Measurements from ENCODE around the gene NOC2L. TPM values are rescaled to one million over a fixed set of nuclear protein-coding genes. Genes with fewer than 3 reads are reported as not detected.

NOC2L gene
- total and polyA plus RNA-seq, 12 donors: 38.3 to 64.8 (median 43.5) TPM

- WGBS, 2 donors: 90 to 91% methylated on average over 29 of the region's 29 CpGs
- peaks cover 3 to 38% (median 23%) of the 10 kb centered on the region in 9 donors for H3K4me1 ChIP-seq
- peak overlapping the region in 2 of 10 donors; percentile 77 to 87 for H3K27ac ChIP-seq
- no peak for TF ChIP-seq CTCF (IDR thresholded peaks at IDR 0.05)
- ATAC-seq (no peak), DNase-seq (no peak)
- H3K9me3 ChIP-seq: no peaks in the 10 kb centered on the region
- intact Hi-C loops (cut with DNase I): no loop called here
- H3K4me3 ChIP-seq: no peak overlapping the region
- peaks cover 11 to 29% (median 26%) of the 10 kb centered on the region in 7 donors for H3K27me3 ChIP-seq
- H3K36me3 ChIP-seq: peaks cover 0 to 67% (median 45%) of the 10 kb centered on the region in 9 donors
Measured at GRCh38 chr1:945688-946556, 13.1 kb downstream of the NOC2L start.

GRCh38 chr1:944341-945325 lies 14.4 kb downstream of the NOC2L start:
- H3K27ac ChIP-seq: peak overlapping the region in 7 of 10 donors; percentile 40 to 87 (median 74)
- no peak overlapping the region for H3K4me3 ChIP-seq

GRCh38 chr1:943545-944340 lies 15.3 kb downstream of the NOC2L start:
- Histone ChIP-seq H3K4me1 (peaks cover 3 to 55% (median 33%) of the 10 kb centered on the region in 9 donors), H3K27me3 (peaks cover 11 to 49% (median 43%) of the 10 kb centered on the region in 7 donors), H3K9me3 (no peaks in the 10 kb centered on the region), H3K27ac (peak overlapping the region in 9 of 10 donors; percentile 35 to 87 (median 74)), H3K36me3 (peaks cover 0 to 45% (median 31%) of the 10 kb centered on the region in 9 donors), H3K4me3 (peak overlapping the region in 2 of 10 donors; percentile 7 to 26)
- WGBS, 2 donors: 74 to 78% methylated on average over 27 of the region's 27 CpGs
- ATAC-seq (peak in 1 of 8 donors; percentile 6), DNase-seq (no peak)
- intact Hi-C loops (cut with DNase I): no loop called here
- no peak for TF ChIP-seq CTCF (IDR thresholded peaks at IDR 0.05)

More at GRCh38 chr1:944341-945325, 14.4 kb downstream of the NOC2L start:
- 60 to 67% methylated on average over 28 of the region's 28 CpGs for WGBS, 2 donors
- intact Hi-C loops (cut with DNase I): no loop called here
- TF ChIP-seq CTCF (IDR thresholded peaks at IDR 0.05): no peak
- peak in 1 of 2 donors; percentile 53 for DNase-seq
- peaks cover 3 to 49% (median 33%) of the 10 kb centered on the region in 9 donors for H3K4me1 ChIP-seq
- H3K9me3 ChIP-seq: no peaks in the 10 kb centered on the region
- H3K36me3 ChIP-seq: peaks cover 0 to 54% (median 37%) of the 10 kb centered on the region in 9 donors
- peaks cover 11 to 40% (median 36%) of the 10 kb centered on the region in 7 donors for H3K27me3 ChIP-seq
- ATAC-seq: peak in 7 of 8 donors; percentile 14 to 65 (median 38)
